ENCODE data around the gene PCNX4. TPM values are rescaled to one million over a fixed set of nuclear protein-coding genes. Genes with fewer than 3 reads are reported as not detected.

Gene PCNX4
- total RNA-seq, 1 experiment from 2014 or later = 60.0 TPM

DNA sequence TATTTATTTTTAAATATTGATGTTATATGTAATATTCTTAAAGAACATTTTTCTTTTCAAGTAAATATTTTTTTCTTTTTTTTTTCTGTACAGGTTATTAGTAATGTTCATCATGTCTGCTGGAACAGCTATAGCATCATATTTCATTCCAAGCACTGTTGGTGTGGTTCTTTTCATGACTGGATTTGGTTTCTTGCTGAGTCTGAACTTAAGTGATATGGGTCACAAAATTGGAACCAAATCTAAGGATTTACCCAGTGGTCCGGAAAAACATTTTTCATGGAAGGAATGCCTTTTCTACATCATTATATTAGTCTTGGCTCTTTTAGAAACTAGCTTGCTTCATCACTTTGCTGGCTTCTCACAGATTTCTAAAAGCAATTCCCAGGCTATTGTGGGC, 23.2 kb downstream of the PCNX4 start:
- ChIA-PET CTCF (no interaction called here), POLR2A (interaction anchor here (0.6 kb wide), 1 partner anchor 492 kb away, joined by 13 read pairs; no protein-coding TSS in a partner anchor)
- in situ Hi-C loops (cut with HindIII; ENCODE audit: low pct_unique_long_range_greater_than_20kb, low sequenced_read_pairs) (no loop called here), intact Hi-C loops (cut with micrococcal nuclease; ENCODE audit: unreplicated experiment) (no loop called here)
- TF ChIP-seq SIN3A (IDR thresholded peaks at IDR 0.05; ENCODE audit: borderline replicate concordance, insufficient read depth, low read depth, low read length) (no peak), TCF7L2 (IDR thresholded peaks at IDR 0.05; ENCODE audit: low read depth, low read length) (no peak), POLR2AphosphoS5 (IDR thresholded peaks at IDR 0.05; ENCODE audit: low read depth, low read length) (no peak)
- TF ChIP-seq, protein P1, sequence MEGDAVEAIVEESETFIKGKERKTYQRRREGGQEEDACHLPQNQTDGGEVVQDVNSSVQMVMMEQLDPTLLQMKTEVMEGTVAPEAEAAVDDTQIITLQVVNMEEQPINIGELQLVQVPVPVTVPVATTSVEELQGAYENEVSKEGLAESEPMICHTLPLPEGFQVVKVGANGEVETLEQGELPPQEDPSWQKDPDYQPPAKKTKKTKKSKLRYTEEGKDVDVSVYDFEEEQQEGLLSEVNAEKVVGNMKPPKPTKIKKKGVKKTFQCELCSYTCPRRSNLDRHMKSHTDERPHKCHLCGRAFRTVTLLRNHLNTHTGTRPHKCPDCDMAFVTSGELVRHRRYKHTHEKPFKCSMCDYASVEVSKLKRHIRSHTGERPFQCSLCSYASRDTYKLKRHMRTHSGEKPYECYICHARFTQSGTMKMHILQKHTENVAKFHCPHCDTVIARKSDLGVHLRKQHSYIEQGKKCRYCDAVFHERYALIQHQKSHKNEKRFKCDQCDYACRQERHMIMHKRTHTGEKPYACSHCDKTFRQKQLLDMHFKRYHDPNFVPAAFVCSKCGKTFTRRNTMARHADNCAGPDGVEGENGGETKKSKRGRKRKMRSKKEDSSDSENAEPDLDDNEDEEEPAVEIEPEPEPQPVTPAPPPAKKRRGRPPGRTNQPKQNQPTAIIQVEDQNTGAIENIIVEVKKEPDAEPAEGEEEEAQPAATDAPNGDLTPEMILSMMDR (IDR thresholded peaks at IDR 0.05) = no peak
- TF ChIP-seq, protein P2, sequence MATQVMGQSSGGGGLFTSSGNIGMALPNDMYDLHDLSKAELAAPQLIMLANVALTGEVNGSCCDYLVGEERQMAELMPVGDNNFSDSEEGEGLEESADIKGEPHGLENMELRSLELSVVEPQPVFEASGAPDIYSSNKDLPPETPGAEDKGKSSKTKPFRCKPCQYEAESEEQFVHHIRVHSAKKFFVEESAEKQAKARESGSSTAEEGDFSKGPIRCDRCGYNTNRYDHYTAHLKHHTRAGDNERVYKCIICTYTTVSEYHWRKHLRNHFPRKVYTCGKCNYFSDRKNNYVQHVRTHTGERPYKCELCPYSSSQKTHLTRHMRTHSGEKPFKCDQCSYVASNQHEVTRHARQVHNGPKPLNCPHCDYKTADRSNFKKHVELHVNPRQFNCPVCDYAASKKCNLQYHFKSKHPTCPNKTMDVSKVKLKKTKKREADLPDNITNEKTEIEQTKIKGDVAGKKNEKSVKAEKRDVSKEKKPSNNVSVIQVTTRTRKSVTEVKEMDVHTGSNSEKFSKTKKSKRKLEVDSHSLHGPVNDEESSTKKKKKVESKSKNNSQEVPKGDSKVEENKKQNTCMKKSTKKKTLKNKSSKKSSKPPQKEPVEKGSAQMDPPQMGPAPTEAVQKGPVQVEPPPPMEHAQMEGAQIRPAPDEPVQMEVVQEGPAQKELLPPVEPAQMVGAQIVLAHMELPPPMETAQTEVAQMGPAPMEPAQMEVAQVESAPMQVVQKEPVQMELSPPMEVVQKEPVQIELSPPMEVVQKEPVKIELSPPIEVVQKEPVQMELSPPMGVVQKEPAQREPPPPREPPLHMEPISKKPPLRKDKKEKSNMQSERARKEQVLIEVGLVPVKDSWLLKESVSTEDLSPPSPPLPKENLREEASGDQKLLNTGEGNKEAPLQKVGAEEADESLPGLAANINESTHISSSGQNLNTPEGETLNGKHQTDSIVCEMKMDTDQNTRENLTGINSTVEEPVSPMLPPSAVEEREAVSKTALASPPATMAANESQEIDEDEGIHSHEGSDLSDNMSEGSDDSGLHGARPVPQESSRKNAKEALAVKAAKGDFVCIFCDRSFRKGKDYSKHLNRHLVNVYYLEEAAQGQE (IDR thresholded peaks at IDR 0.05; ENCODE audit: insufficient read depth in 1 of 2, low read depth in 2 of 2, low read length in 1 of 2) = no peak
- ATAC-seq (no peak), DNase-seq (ENCODE audit: low read depth, low spot score) (no peak)
- Histone ChIP-seq H3K36me3 (ENCODE audit: control insufficient read depth, insufficient read depth, low read length) (peaks cover 25% of the 10 kb centered on the region), H3K27me3 (ENCODE audit: control insufficient read depth, insufficient read depth, low read length) (no peaks in the 10 kb centered on the region), H3K9me3 (ENCODE audit: control insufficient read depth, insufficient read depth, low read depth, low read length) (no peaks in the 10 kb centered on the region), H3K4me1 (ENCODE audit: control insufficient read depth, insufficient read depth, low read length) (no peaks in the 10 kb centered on the region), H3K4me3 (ENCODE audit: low read depth in 2 of 2, low read length in 2 of 2) (no peak overlapping the region), H3K27ac (ENCODE audit: low read length) (no peak overlapping the region)
- no TSS peak for BruUV-seq (replicated peaks)

DNA sequence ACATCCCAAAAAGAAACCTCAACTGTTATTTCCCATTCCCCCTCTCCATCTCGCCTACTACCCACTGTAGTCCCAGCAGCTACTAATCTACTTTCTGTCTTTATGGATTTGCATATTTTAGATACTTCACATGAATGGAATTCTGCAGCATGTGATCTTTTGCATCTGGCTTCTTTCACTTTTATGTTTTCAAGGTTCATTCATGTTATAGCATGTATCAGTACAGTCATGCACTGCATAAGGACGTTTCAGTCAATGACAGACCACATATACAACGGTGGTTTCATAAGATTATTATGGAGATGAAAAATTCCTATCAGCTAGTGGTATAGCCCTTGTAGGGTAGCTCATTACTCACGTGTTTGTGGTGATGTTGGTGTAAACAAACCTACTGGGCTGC, 24.5 kb downstream of the PCNX4 start:
- BruUV-seq (replicated peaks) = no TSS peak
- ChIA-PET POLR2A (no interaction called here), CTCF (no interaction called here)
- Histone ChIP-seq H3K4me3 (ENCODE audit: low read depth in 2 of 2, low read length in 2 of 2) (no peak overlapping the region), H3K27ac (ENCODE audit: low read length) (no peak overlapping the region), H3K36me3 (ENCODE audit: control insufficient read depth, insufficient read depth, low read length) (peaks cover 32% of the 10 kb centered on the region), H3K9me3 (ENCODE audit: control insufficient read depth, insufficient read depth, low read depth, low read length) (no peaks in the 10 kb centered on the region), H3K27me3 (ENCODE audit: control insufficient read depth, insufficient read depth, low read length) (no peaks in the 10 kb centered on the region), H3K4me1 (ENCODE audit: control insufficient read depth, insufficient read depth, low read length) (no peaks in the 10 kb centered on the region)
- TF ChIP-seq TCF7L2 (IDR thresholded peaks at IDR 0.05; ENCODE audit: low read depth, low read length) (no peak), POLR2AphosphoS5 (IDR thresholded peaks at IDR 0.05; ENCODE audit: low read depth, low read length) (no peak), SIN3A (IDR thresholded peaks at IDR 0.05; ENCODE audit: borderline replicate concordance, insufficient read depth, low read depth, low read length) (no peak)
- TF ChIP-seq, protein P1 (IDR thresholded peaks at IDR 0.05) = no peak
- TF ChIP-seq, protein P2 (IDR thresholded peaks at IDR 0.05; ENCODE audit: insufficient read depth in 1 of 2, low read depth in 2 of 2, low read length in 1 of 2) = no peak
- intact Hi-C loops (cut with micrococcal nuclease; ENCODE audit: unreplicated experiment) (no loop called here), in situ Hi-C loops (cut with HindIII; ENCODE audit: low pct_unique_long_range_greater_than_20kb, low sequenced_read_pairs) (no loop called here)
- ATAC-seq (no peak), DNase-seq (ENCODE audit: low read depth, low spot score) (no peak)

Data from Panc1 (cell line).